ELF-1 (cell line): Measurements from ENCODE around the gene UNC13C.
A peak's percentile ranks its signal among the peaks of the same experiment; 100 is the strongest.
"Not testable (repeated sequence)": the region's sequence is repeated elsewhere in the genome, so short reads cannot be mapped to it uniquely, and the experiment has no call there.

Experiments
- DNase-seq: peaks from one replicate; pipeline ENCODE4 v3.0.0-alpha.2; 2016; ENCODE audit warnings: low read depth, low spot score

Gene UNC13C

GRCh38 chr15:53978253-53978906 lies at the start of gene UNC13C:
TSS of gene UNC13C (plus strand) at chr15:53978441. CDS start at chr15:54012904, 34,463 bp downstream.
- DNase-seq, result peak; percentile 65

GRCh38 chr15:53936137-53936536 lies 42.1 kb upstream of the UNC13C start:
- DNase-seq, result no peak

GRCh38 chr15:53937632-53938031 lies 40.6 kb upstream of the UNC13C start:
- not testable (repeated sequence) for DNase-seq

- no peak for DNase-seq
Measured at GRCh38 chr15:53950572-53950971, 27.7 kb upstream of the UNC13C start.

- no peak for DNase-seq
Measured at GRCh38 chr15:53955396-53955795, 22.8 kb upstream of the UNC13C start.

GRCh38 chr15:53962646-53963561 lies 15.3 kb upstream of the UNC13C start:
- DNase-seq, result peak; percentile 7

GRCh38 chr15:53963801-53964200 lies 14.4 kb upstream of the UNC13C start:
- no peak for DNase-seq

- DNase-seq, result no peak
Measured at GRCh38 chr15:53974121-53974520, 4.1 kb upstream of the UNC13C start.

- DNase-seq, result no peak
Measured at GRCh38 chr15:53974813-53975212, 3.4 kb upstream of the UNC13C start.

- peak; percentile 43 for DNase-seq
Measured at GRCh38 chr15:53976844-53977392, 1.3 kb upstream of the UNC13C start.

- no peak for DNase-seq
Measured at GRCh38 chr15:53979051-53979788, 979 bp downstream of the UNC13C start.

- DNase-seq, result no peak
Measured at GRCh38 chr15:53980021-53980420, 1.8 kb downstream of the UNC13C start.

GRCh38 chr15:53982071-53982680 lies 3.9 kb downstream of the UNC13C start:
- DNase-seq, result no peak

- no peak for DNase-seq
Measured at GRCh38 chr15:53982876-53983275, 4.6 kb downstream of the UNC13C start.

- no peak for DNase-seq
Measured at GRCh38 chr15:53984221-53984620, 6.0 kb downstream of the UNC13C start.

- DNase-seq, result no peak
Measured at GRCh38 chr15:53985562-53985961, 7.3 kb downstream of the UNC13C start.

GRCh38 chr15:53987480-53987879 lies 9.2 kb downstream of the UNC13C start:
- no peak for DNase-seq

- DNase-seq, result no peak
Measured at GRCh38 chr15:54007256-54007655, 29.0 kb downstream of the UNC13C start.

GRCh38 chr15:54011656-54012055 lies 33.4 kb downstream of the UNC13C start:
- DNase-seq, result no peak

GRCh38 chr15:54014067-54014655 lies 35.9 kb downstream of the UNC13C start:
- no peak for DNase-seq

- DNase-seq, result no peak
Measured at GRCh38 chr15:54017251-54017650, 39.0 kb downstream of the UNC13C start.
